Measurements from ENCODE around the gene AUTS2.

- no peak for TF ChIP-seq CTCF (conservative IDR thresholded peaks at IDR 0.05; ENCODE audit: low read length)
- TF ChIP-seq EZH2phosphoT487 (IDR thresholded peaks at IDR 0.05; ENCODE audit: borderline replicate concordance): no peak
Measured at GRCh38 chr7:70594170-70594569, 995.9 kb downstream of the AUTS2 start.
